ENCODE data around the gene CASZ1. TPM values are rescaled to one million over a fixed set of nuclear protein-coding genes. Genes with fewer than 3 reads are reported as not detected.

CASZ1 gene
- total RNA-seq, 6 experiments from 2014 or later: 0.14 to 0.67 (median 0.43) TPM

GRCh38 chr1:10836726-10837125 lies 40.3 kb upstream of the CASZ1 start:
- no peak for TF ChIP-seq CTCF (IDR thresholded peaks at IDR 0.05)

GRCh38 chr1:10835822-10836421 lies 39.5 kb upstream of the CASZ1 start:
- no peaks in the 10 kb centered on the region for H3K9me3 Mint-ChIP-seq
- no peak overlapping the region for H3K4me3 Mint-ChIP-seq
- H3K36me3 Mint-ChIP-seq (ENCODE audit: low read depth): no peaks in the 10 kb centered on the region; the same call in 1 of the 2 replicates
- DNase-seq: no peak
- peaks cover 50% of the 10 kb centered on the region for H3K27me3 Mint-ChIP-seq (ENCODE audit: insufficient read depth)
- H3K4me1 Mint-ChIP-seq (ENCODE audit: low read depth): peaks cover 9% of the 10 kb centered on the region
- no peak overlapping the region for H3K27ac Mint-ChIP-seq
- TF ChIP-seq CTCF (IDR thresholded peaks at IDR 0.05): no peak

More at GRCh38 chr1:10836726-10837125, 40.3 kb upstream of the CASZ1 start:
- H3K27me3 Mint-ChIP-seq (ENCODE audit: insufficient read depth): peaks cover 51% of the 10 kb centered on the region
- no peak overlapping the region for H3K4me3 Mint-ChIP-seq
- peaks cover 3% of the 10 kb centered on the region; the same call in 1 of the 2 replicates for H3K4me1 Mint-ChIP-seq (ENCODE audit: low read depth)
- DNase-seq: no peak
- no peak overlapping the region for H3K27ac Mint-ChIP-seq
- H3K36me3 Mint-ChIP-seq (ENCODE audit: low read depth): no peaks in the 10 kb centered on the region; the same call in 1 of the 2 replicates
- no peaks in the 10 kb centered on the region for H3K9me3 Mint-ChIP-seq

GRCh38 chr1:10835421-10835820 lies 39.0 kb upstream of the CASZ1 start:
- no peak overlapping the region for H3K4me3 Mint-ChIP-seq
- peaks cover 50% of the 10 kb centered on the region for H3K27me3 Mint-ChIP-seq (ENCODE audit: insufficient read depth)
- no peaks in the 10 kb centered on the region; the same call in 1 of the 2 replicates for H3K36me3 Mint-ChIP-seq (ENCODE audit: low read depth)
- H3K27ac Mint-ChIP-seq: no peak overlapping the region
- H3K9me3 Mint-ChIP-seq: no peaks in the 10 kb centered on the region
- peaks cover 14% of the 10 kb centered on the region for H3K4me1 Mint-ChIP-seq (ENCODE audit: low read depth)
- no peak for DNase-seq
- TF ChIP-seq CTCF (IDR thresholded peaks at IDR 0.05): no peak

- Mint-ChIP-seq H3K4me1 (ENCODE audit: low read depth) (peaks cover 17% of the 10 kb centered on the region), H3K9me3 (no peaks in the 10 kb centered on the region), H3K27ac (no peak overlapping the region), H3K27me3 (ENCODE audit: insufficient read depth) (peaks cover 47% of the 10 kb centered on the region), H3K4me3 (no peak overlapping the region), H3K36me3 (ENCODE audit: low read depth) (no peaks in the 10 kb centered on the region; the same call in 1 of the 2 replicates)
- no peak for TF ChIP-seq CTCF (IDR thresholded peaks at IDR 0.05)
- DNase-seq: no peak
These were observed 38.4 kb upstream of the CASZ1 start for GRCh38 chr1:10834770-10835412.

- Mint-ChIP-seq H3K9me3 (no peaks in the 10 kb centered on the region), H3K4me1 (ENCODE audit: low read depth) (peaks cover 17% of the 10 kb centered on the region), H3K27ac (no peak overlapping the region), H3K36me3 (ENCODE audit: low read depth) (no peaks in the 10 kb centered on the region; the same call in 1 of the 2 replicates), H3K4me3 (no peak overlapping the region), H3K27me3 (ENCODE audit: insufficient read depth) (peaks cover 42% of the 10 kb centered on the region)
- TF ChIP-seq CTCF (IDR thresholded peaks at IDR 0.05): no peak
- peak; percentile 10 for DNase-seq
These were observed 37.4 kb upstream of the CASZ1 start for GRCh38 chr1:10833630-10834557.
